GM12864 (cell line): Measurements from ENCODE around the gene UNC13A.
"Not testable (repeated sequence)": the region's sequence is repeated elsewhere in the genome, so short reads cannot be mapped to it uniquely, and the experiment has no call there.

Experiments used
- DNase-seq: peaks from one replicate; pipeline ENCODE4 v3.0.0-alpha.2; 2011; ENCODE audit warnings: low read depth
- H3K4me3 ChIP-seq: 2 replicates; pipeline ENCODE4 v1.5.1; 2011; ENCODE audit warnings: mild to moderate bottlenecking, low read depth, low read length, control low read depth
- CTCF ChIP-seq: IDR thresholded peaks from 2 replicates; pipeline ENCODE4 v1.5.1; 2011; ENCODE audit warnings: low read depth, mild to moderate bottlenecking, moderate library complexity, low read length, control low read depth, inconsistent platforms; ENCODE audit errors: missing control alignments

The UNC13A gene

GRCh38 chr19:17553256-17553655 lies 134.9 kb downstream of the UNC13A start:
- DNase-seq: no peak
- TF ChIP-seq CTCF: no peak
- H3K4me3 ChIP-seq: no peak overlapping the region

GRCh38 chr19:17552735-17553134 lies 135.4 kb downstream of the UNC13A start:
- not testable (repeated sequence) for H3K4me3 ChIP-seq, DNase-seq
